IMR-90 (cell line): Measurements from ENCODE around the gene KLHL28.

Experiments used
- CEBPB ChIP-seq: IDR thresholded peaks from 2 replicates; pipeline ENCODE4 v1.6.1; 2012; ENCODE audit warnings: low read depth, low read length, improper control_type of control experiment
- CHD1 ChIP-seq: IDR thresholded peaks from 2 replicates; pipeline ENCODE4 v1.6.1; 2012; ENCODE audit warnings: low read depth, low read length, improper control_type of control experiment
- CTCF ChIP-seq: conservative IDR thresholded peaks from 2 replicates; pipeline ENCODE4 v1.5.1; 2012; ENCODE audit warnings: mild to moderate bottlenecking, low read depth, low read length, improper control_type of control experiment
- FOS ChIP-seq: fragments of 150-350 bp; IDR thresholded peaks from 2 replicates; pipeline ENCODE4 v1.6.1; 2016; ENCODE audit warnings: low read depth, low read length
- MAFK ChIP-seq: IDR thresholded peaks from 2 replicates; pipeline ENCODE4 v1.6.1; 2012; ENCODE audit warnings: low read depth, low read length, improper control_type of control experiment
- MAZ ChIP-seq: IDR thresholded peaks from 2 replicates; pipeline ENCODE4 v1.6.1; 2012; ENCODE audit warnings: low read depth, mild to moderate bottlenecking, low read length, improper control_type of control experiment, moderate library complexity, borderline replicate concordance
- POLR2A ChIP-seq: IDR thresholded peaks from 2 replicates; pipeline ENCODE4 v1.6.1; 2012; ENCODE audit warnings: mild to moderate bottlenecking, low read depth, low read length
- RAD21 ChIP-seq: IDR thresholded peaks from 2 replicates; pipeline ENCODE4 v1.6.1; 2012; ENCODE audit warnings: low read length, improper control_type of control experiment
- RFX5 ChIP-seq: IDR thresholded peaks from 2 replicates; pipeline ENCODE4 v1.8.0; 2012; ENCODE audit warnings: low read depth, mild to moderate bottlenecking, low read length, moderate library complexity
- SMC3 ChIP-seq: fragments of 150-350 bp; IDR thresholded peaks from 2 replicates; pipeline ENCODE4 v1.6.1; 2016; ENCODE audit warnings: low read depth, mild to moderate bottlenecking, antibody characterized with exemption, low read length, moderate library complexity
- USF2 ChIP-seq: fragments of 150-350 bp; IDR thresholded peaks from 2 replicates; pipeline ENCODE4 v1.6.1; 2017; ENCODE audit warnings: mild to moderate bottlenecking, antibody characterized with exemption, low read length, low read depth
- TF ChIP-seq, protein P1 (sequence below): fragments of 150-350 bp; IDR thresholded peaks from 2 replicates; pipeline ENCODE4 v1.6.1; 2016; ENCODE audit warnings: low read depth, mild to moderate bottlenecking, low read length, moderate library complexity, borderline replicate concordance

DNA sequence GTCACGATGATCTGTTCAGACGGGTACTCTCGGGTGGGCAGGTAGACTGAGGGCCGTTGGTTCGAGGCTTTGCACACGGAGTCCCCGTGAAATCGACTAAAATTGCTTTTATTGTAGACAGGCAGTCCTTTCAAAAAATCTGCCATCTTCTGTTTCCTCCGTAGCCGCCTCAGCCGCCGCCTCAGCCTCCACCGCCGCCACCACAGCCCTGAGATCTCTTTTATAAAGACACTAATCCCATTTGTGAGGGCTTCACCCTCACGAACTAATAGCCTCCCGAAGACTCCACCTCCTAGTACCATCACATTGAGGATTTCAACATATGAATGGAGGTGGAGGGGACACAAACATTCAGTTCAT is 74.2 kb downstream of the KLHL28 start:
- no peak for TF ChIP-seq RFX5
- TF ChIP-seq POLR2A: no peak
- no peak for TF ChIP-seq CTCF
- no peak for TF ChIP-seq USF2
- no peak for TF ChIP-seq MAZ
- no peak for TF ChIP-seq SMC3
- no peak for TF ChIP-seq MAFK
- no peak for TF ChIP-seq CHD1
- TF ChIP-seq FOS: no peak
- TF ChIP-seq RAD21: no peak
- TF ChIP-seq, protein P1, sequence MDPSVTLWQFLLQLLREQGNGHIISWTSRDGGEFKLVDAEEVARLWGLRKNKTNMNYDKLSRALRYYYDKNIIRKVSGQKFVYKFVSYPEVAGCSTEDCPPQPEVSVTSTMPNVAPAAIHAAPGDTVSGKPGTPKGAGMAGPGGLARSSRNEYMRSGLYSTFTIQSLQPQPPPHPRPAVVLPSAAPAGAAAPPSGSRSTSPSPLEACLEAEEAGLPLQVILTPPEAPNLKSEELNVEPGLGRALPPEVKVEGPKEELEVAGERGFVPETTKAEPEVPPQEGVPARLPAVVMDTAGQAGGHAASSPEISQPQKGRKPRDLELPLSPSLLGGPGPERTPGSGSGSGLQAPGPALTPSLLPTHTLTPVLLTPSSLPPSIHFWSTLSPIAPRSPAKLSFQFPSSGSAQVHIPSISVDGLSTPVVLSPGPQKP: no peak
- no peak for TF ChIP-seq CEBPB
